SW 1271 (cell line): Measurements from ENCODE around the gene MAD1L1.

Source experiments
- DNase-seq, 2 experiments: peaks; one replicate each; lab custom pipeline; 2025; lab: John Stamatoyannopoulos, UW

Gene MAD1L1

GRCh38 chr7:2258661-2259365 lies 26.1 kb upstream of the MAD1L1 start:
- DNase-seq, result no peak

DNA sequence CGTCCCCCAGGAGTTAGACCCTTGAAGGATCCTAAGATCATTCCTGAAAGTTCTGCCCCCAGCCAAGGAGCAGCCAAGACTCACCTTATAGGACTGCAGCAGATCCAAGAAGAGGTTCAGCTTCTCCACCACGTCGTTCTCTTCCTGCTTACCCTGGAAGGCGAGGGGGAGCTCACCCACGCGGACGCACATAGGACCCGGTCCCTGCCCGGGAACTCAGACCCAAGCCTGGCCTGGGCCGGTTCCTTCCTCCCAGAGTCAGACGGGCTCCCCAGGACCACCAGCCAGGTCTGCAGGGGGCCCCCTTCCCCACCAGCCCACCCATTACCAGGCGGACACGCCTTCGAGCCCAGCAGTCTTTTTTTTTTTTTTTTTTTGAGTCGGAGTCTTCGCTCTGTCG lies 24.9 kb upstream of the MAD1L1 start:
- no peak for DNase-seq

- DNase-seq, result no peak
These were observed 24.4 kb upstream of the MAD1L1 start for GRCh38 chr7:2257046-2257551.

DNA sequence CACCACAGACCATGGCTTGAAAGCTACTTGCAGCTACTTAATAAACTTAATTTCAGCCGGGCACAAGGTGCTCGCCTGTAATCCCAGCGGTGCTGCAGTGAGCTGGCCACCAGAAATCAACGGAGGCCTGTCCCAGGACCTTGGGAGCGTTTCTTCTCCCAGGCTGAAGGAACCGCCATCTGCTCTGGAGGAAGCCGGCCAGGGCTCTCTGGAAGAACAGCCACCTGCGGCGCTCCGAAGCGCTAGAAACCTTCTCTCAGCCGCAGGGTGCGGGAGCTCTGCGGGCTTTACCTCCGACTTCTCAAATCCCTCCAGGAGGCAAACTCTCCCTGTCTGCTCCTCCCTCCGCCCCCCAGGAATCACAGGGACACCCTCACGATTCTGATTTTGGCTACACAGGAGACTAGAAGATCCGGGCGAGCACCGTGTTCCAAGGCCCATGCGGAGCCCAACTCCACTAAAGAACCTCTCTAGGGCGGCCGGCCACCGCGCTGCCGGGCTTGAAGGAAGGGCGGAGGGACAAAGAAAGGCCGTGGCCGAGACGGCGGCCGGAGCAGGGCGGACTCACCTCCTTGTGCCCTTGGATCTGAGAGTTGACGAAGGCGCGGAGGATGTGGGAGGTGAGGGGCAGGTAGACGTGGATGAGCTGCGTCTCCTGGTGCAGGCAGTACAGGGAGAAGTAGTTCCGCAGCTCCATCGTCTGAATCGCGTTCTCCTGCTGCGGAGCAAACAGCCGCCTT lies 23.7 kb upstream of the MAD1L1 start:
- DNase-seq, result no peak

DNA sequence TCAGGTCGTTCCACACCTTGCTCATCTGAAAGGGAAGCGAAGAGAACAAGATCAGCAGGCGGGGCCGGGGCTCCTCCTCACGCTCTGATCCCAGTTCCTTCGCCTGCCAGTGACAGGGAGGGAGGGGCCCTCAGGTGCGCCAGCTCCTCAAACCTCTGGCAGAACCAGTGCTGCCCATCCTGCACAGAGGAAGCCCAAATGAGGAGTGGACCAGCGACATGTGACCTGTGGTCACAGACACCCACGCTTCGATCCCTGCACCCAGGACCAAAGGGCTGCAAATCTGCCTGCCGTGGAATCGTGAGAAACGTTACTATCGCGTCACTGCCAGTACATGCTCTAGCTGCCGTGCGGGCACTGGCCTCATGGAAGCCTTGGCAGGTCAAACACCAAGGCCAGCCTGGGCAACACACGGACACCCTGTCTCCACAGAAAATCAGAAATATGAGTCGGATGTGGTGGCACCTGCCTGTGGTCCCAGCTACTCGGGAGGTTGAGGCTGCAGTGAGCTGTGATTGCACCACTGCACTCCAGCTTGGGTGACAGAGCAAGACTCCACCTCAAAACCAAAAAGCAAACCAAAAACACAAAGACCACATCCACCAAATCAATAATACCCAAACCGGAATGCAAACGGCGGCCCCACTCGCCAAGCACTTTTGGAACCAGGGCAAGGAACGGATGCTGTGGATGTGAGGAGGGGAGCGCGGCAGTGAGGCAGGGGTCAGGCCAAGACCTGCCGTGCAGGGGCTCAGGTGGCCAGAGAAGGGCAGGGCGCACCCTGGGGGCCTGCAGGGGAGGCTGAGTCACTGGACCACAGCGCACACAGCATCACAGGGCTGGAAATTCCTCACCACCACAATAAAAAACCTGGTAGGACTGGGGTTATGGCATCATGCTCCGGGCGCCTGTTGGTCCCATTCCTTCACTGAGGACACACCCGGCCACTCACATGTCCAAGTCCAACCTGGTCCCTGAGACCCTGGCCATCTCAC lies 22.7 kb upstream of the MAD1L1 start:
- DNase-seq, result no peak

- DNase-seq, result no peak
These were observed 21.8 kb upstream of the MAD1L1 start for GRCh38 chr7:2254429-2255144.

GRCh38 chr7:2253525-2254244 lies 20.9 kb upstream of the MAD1L1 start:
- no peak for DNase-seq

- no peak for DNase-seq
These were observed 20.3 kb upstream of the MAD1L1 start for GRCh38 chr7:2253021-2253420.

GRCh38 chr7:2251841-2252771 lies 19.4 kb upstream of the MAD1L1 start:
- DNase-seq, result no peak

GRCh38 chr7:2251381-2251780 lies 18.6 kb upstream of the MAD1L1 start:
- DNase-seq, result no peak

DNA sequence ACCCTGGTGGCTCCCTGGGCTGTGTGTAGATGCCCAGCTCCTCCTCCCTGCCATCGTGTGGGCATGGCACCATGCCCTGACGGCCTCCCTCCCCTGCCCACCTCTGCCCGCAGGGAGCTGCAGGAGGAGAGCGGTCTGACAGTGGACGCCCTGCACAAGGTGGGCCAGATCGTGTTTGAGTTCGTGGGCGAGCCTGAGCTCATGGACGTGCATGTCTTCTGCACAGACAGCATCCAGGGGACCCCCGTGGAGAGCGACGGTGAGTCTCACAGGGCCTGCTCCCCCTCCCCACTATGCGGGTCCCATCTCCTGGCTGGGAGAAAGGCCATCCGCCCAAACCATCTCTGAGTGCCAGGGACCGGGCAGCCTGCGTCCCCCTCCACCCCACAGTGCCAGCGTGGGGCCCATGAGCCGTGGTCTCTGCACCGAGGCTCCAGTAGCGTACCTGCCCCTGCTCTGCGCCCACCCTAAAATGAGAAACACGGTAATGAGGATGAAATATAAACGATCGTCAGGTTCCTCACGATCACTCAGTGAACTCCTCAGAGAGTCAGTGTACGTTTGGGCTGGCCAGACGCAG lies 17.1 kb upstream of the MAD1L1 start:
- no peak for DNase-seq

DNA sequence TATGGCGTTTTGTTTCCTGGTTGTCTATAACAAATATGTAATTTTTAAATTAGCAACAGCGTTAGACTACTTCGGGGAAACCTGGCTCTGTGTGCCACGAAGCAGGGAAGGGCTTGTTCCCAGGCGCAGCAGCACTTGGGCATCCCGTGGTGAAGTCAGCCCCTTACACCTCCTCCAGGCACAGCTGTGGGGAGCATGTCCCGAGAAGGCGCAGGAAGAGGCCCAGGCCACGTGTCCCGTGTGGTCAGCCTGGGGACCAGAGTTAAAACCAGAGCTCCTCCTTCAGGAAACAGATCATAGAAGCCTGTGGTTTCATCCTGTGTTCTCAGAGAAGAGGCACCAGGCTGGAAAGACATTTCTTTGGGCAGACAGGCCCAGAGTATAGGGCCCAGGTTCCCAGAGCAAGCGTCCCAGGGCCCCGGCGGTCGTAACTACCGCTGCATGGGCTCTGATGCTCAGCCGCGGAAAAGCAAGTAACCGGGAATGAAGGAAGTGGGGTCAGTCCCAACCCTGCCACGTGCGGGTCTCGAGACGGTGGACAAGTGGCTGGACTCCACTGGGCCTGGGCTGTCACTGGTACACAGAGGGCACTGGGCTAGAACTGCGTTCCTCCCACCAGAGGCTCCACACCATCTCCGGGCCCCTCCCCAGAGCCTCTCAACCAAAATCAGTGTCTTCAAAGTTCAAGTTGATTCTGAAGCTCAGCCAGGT lies 16.4 kb upstream of the MAD1L1 start:
- peak; percentile 83 to 88 for DNase-seq

DNA sequence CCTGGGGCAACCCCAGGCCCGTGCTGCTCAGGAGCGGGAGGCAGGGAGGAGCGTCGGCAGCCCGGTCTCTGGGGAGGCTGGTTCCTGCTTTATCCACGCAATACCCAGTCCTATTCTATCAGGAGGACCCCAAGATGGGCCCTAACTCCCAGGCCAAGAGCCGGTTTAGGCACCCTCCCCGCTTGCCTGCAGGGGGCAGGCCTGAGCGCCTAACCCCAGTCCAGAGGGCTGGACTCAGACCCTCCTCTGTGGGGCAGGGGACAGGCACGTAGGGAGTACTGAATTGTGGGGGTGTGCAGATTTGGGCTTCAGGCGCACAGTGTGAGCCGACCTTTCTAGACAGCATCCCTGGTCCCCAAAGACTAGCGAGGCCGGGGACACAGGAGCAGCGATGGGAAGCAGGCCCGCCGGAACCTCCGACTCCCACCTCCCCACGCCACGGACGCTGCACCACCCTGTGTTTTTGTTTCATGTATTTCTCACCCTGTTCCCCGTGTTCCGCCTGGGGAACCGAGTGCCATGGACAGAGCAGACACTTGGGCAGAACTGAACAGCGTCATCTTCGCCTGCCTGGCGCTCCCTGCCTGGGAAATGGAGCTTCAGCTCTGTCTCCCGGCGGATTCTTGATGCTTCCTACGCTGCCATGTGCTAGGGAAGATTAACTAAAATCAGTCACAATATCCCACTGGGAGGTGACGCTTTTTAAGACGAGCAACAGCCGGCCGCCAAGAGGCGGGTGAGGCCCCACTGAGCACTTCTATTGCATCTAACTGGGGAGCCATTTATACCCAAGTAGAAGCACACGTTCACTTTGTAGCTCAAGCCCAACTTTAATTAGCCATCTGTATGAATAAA lies 14.6 kb upstream of the MAD1L1 start:
- DNase-seq, result no peak

DNA sequence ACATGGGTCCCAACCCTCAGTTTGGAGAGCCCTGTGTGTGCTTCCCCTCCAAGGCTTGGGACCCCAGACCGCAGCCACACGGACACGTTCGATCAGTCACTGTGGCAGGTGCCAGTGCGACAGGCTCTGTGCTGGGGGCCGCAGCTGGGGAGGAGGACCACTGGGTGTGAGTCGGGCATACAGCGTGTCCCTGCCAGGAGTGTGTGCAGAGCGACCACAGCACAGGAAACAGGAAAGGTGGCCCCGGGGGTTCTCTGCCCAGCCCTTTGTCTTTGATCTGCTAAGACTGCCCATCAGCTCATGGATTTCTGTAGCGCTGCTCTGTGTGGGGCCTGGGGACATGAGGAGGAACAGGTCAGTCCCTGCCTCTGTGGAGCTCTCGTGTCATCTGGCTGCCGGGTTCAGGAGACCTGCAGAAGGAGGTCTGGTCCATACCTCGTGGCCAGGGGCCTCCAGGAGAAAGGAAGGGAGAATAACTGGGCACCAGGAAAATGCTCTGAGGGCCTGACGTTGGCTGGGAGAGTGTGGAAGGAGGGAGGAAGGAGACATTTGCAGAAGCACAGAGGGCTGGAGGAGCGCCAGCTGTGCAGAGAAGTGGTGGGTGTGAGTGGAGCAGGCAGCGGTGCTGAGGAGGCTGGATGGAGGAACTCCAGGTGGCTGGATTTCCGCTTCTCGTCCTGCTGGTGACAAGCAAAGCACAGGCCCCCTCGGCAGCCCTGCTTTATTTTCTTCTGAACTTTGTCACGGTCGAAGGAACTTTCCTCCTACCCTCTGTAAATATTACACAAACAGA lies 13.3 kb upstream of the MAD1L1 start:
- DNase-seq, result no peak

- DNase-seq, result no peak
These were observed 11.8 kb upstream of the MAD1L1 start for GRCh38 chr7:2244404-2244995.

GRCh38 chr7:2243458-2243857 lies 10.7 kb upstream of the MAD1L1 start:
- DNase-seq, result no peak
